ENCODE measurements around the gene CHD5. TPM values are rescaled to one million over a fixed set of nuclear protein-coding genes. Genes with fewer than 3 reads are reported as not detected.

The CHD5 gene
- polyA plus RNA-seq, 1 experiment, result 0.02 TPM

- no peaks in the 10 kb centered on the region; the same call in 1 of the 2 replicates for H3K9me3 ChIP-seq (ENCODE audit: control insufficient read depth, insufficient read depth, low read length)
- no peak overlapping the region for H3K4me3 ChIP-seq (ENCODE audit: low read depth, low read length)
- TF ChIP-seq CTCF (IDR thresholded peaks at IDR 0.05; ENCODE audit: low read depth, low read length), result no peak
- peaks cover 18% of the 10 kb centered on the region for H3K27me3 ChIP-seq (ENCODE audit: control insufficient read depth, insufficient read depth, low read length)
- ChIA-PET POLR2A (no interaction called here), CTCF (interaction anchor here (0.8 kb wide), 1 partner anchor 35 kb away, joined by 3 read pairs; no protein-coding TSS in a partner anchor)
- no peak overlapping the region for H3K27ac ChIP-seq (ENCODE audit: low read depth, low read length)
- DNase-seq (ENCODE audit: low read depth, low spot score), result no peak
Measured at GRCh38 chr1:6170116-6170741, 9.9 kb downstream of the CHD5 start.

GRCh38 chr1:6168947-6169586 lies 11.1 kb downstream of the CHD5 start:
- peaks cover 23% of the 10 kb centered on the region for H3K27me3 ChIP-seq (ENCODE audit: control insufficient read depth, insufficient read depth, low read length)
- CTCF ChIA-PET, result no interaction called here
- no peaks in the 10 kb centered on the region; the same call in 1 of the 2 replicates for H3K9me3 ChIP-seq (ENCODE audit: control insufficient read depth, insufficient read depth, low read length)
- POLR2A ChIA-PET, result no interaction called here
- no peak overlapping the region for H3K27ac ChIP-seq (ENCODE audit: low read depth, low read length)
- H3K4me3 ChIP-seq (ENCODE audit: low read depth, low read length), result no peak overlapping the region
- no peak for TF ChIP-seq CTCF (IDR thresholded peaks at IDR 0.05; ENCODE audit: low read depth, low read length)
- no peak for DNase-seq (ENCODE audit: low read depth, low spot score)

- Histone ChIP-seq H3K27me3 (ENCODE audit: control insufficient read depth, insufficient read depth, low read length) (peaks cover 24% of the 10 kb centered on the region), H3K4me3 (ENCODE audit: low read depth, low read length) (no peak overlapping the region), H3K27ac (ENCODE audit: low read depth, low read length) (no peak overlapping the region), H3K9me3 (ENCODE audit: control insufficient read depth, insufficient read depth, low read length) (no peaks in the 10 kb centered on the region; the same call in 1 of the 2 replicates)
- no peak for TF ChIP-seq CTCF (IDR thresholded peaks at IDR 0.05; ENCODE audit: low read depth, low read length)
- no peak for DNase-seq (ENCODE audit: low read depth, low spot score)
- POLR2A ChIA-PET, result no interaction called here
- CTCF ChIA-PET, result interaction anchor here (0.8 kb wide), 1 partner anchor 8 kb away, joined by 3 read pairs; no protein-coding TSS in a partner anchor
Measured at GRCh38 chr1:6167391-6168303, 12.5 kb downstream of the CHD5 start.

GRCh38 chr1:6166655-6167390 lies 13.3 kb downstream of the CHD5 start:
- DNase-seq (ENCODE audit: low read depth, low spot score), result no peak
- POLR2A ChIA-PET, result no interaction called here
- TF ChIP-seq CTCF (IDR thresholded peaks at IDR 0.05; ENCODE audit: low read depth, low read length), result no peak
- H3K4me3 ChIP-seq (ENCODE audit: low read depth, low read length), result no peak overlapping the region
- peaks cover 26% of the 10 kb centered on the region for H3K27me3 ChIP-seq (ENCODE audit: control insufficient read depth, insufficient read depth, low read length)
- CTCF ChIA-PET, result no interaction called here
- no peak overlapping the region for H3K27ac ChIP-seq (ENCODE audit: low read depth, low read length)
- no peaks in the 10 kb centered on the region; the same call in 1 of the 2 replicates for H3K9me3 ChIP-seq (ENCODE audit: control insufficient read depth, insufficient read depth, low read length)

All from AG04450 (cell line).